CD14-positive monocyte (primary cell): ENCODE measurements around the gene POLG2. TPM values are rescaled to one million over a fixed set of nuclear protein-coding genes. Genes with fewer than 3 reads are reported as not detected.

ENCODE experiments used
- DNase-seq, 3 donors: peaks; one replicate each; pipeline ENCODE4 v3.0.0-alpha.2; 2011 to 2022
- H2AFZ ChIP-seq: 2 replicates; pipeline ENCODE4 v1.6.0; 2012; ENCODE audit warnings: mild to moderate bottlenecking, low read depth, low read length, inconsistent platforms; ENCODE audit not compliant: insufficient read depth, poor library complexity, severe bottlenecking
- H3K27ac ChIP-seq, 2 donors: 1 replicate in 1 of 2; 2 replicates in 1 of 2; pipeline ENCODE4 v1.5.1; 2012 to 2013; ENCODE audit warnings: low read length in 2 of 2, control low read depth in 1 of 2, inconsistent platforms in 1 of 2, low read depth in 1 of 2, mild to moderate bottlenecking in 1 of 2
- H3K27me3 ChIP-seq, 2 donors: one replicate each; pipeline versions ENCODE4 v1.6.0 to v1.6.1; 2011 to 2013; ENCODE audit warnings: low read length in 2 of 2; ENCODE audit not compliant: control insufficient read depth in 2 of 2, insufficient read depth in 2 of 2
- H3K36me3 ChIP-seq, 2 donors: replicated peaks in 1 of 2; 1 replicate in 1 of 2; 2 replicates in 1 of 2; pipeline versions ENCODE4 v1.5.1 to v1.6.1; 2012 to 2013; ENCODE audit warnings: low read length in 2 of 2, control low read depth in 1 of 2, inconsistent platforms in 1 of 2, mild to moderate bottlenecking in 1 of 2; ENCODE audit not compliant: insufficient read depth in 2 of 2, control insufficient read depth in 1 of 2
- H3K4me1 ChIP-seq, 2 donors: 1 replicate in 1 of 2; 2 replicates in 1 of 2; pipeline versions ENCODE4 v1.5.1 to v1.6.1; 2012 to 2013; ENCODE audit warnings: low read length in 2 of 2, control low read depth in 1 of 2, inconsistent platforms in 1 of 2, mild to moderate bottlenecking in 1 of 2, moderate library complexity in 1 of 2; ENCODE audit not compliant: insufficient read depth in 2 of 2, control insufficient read depth in 1 of 2
- H3K4me2 ChIP-seq: replicated peaks from 2 replicates; pipeline ENCODE3; 2012; ENCODE audit warnings: low read length, moderate library complexity, mild to moderate bottlenecking; ENCODE audit not compliant: poor library complexity, severe bottlenecking; ENCODE audit errors: extremely low read depth
- H3K4me3 ChIP-seq, 3 experiments: fragments of 200-600 bp in 1 of 3; sonication (generic) in 1 of 3; replicated peaks in 1 of 3; 1 replicate in 2 of 3; 2 replicates in 1 of 3; pipeline ENCODE4 v1.5.1; 2011 to 2013; ENCODE audit warnings: low read length in 3 of 3, mild to moderate bottlenecking in 3 of 3, control low read depth in 2 of 3, low read depth in 2 of 3, inconsistent platforms in 1 of 3, moderate library complexity in 1 of 3
- H3K79me2 ChIP-seq: 2 replicates; pipeline ENCODE4 v1.6.0; 2012; ENCODE audit warnings: mild to moderate bottlenecking, control low read depth, inconsistent platforms, low read length, moderate library complexity; ENCODE audit not compliant: insufficient read depth
- H3K9ac ChIP-seq: 2 replicates; pipeline ENCODE4 v1.6.0; 2017; ENCODE audit warnings: low read length, mild to moderate bottlenecking; ENCODE audit not compliant: insufficient read depth, poor library complexity, severe bottlenecking
- H3K9me3 ChIP-seq, 2 donors: replicated peaks in 1 of 2; 1 replicate in 1 of 2; 2 replicates in 1 of 2; pipeline versions ENCODE4 v1.5.1 to v1.6.1; 2012 to 2013; ENCODE audit warnings: low read length in 2 of 2, control low read depth in 1 of 2; ENCODE audit not compliant: control insufficient read depth in 1 of 2, insufficient read depth in 1 of 2
- H4K20me1 ChIP-seq: 2 replicates; pipeline ENCODE4 v1.6.0; 2012; ENCODE audit warnings: mild to moderate bottlenecking, low read length, control low read depth, moderate library complexity; ENCODE audit not compliant: insufficient read depth
- H3K27ac Mint-ChIP-seq, 7 donors: one replicate each; pipeline ENCODE4 v1.8.0; 2020; ENCODE audit warnings: mild to moderate bottlenecking in 7 of 7, mixed read lengths in 7 of 7, moderate library complexity in 6 of 7, inconsistent platforms in 2 of 7
- H3K27me3 Mint-ChIP-seq, 3 donors: one replicate each; pipeline ENCODE4 v1.8.0; 2021 to 2022; ENCODE audit warnings: low read depth in 3 of 3, mild to moderate bottlenecking in 3 of 3, mixed read lengths in 3 of 3, moderate library complexity in 3 of 3, inconsistent platforms in 1 of 3
- H3K36me3 Mint-ChIP-seq, 2 donors: one replicate each; pipeline ENCODE4 v1.8.0; 2020; ENCODE audit warnings: mixed read lengths in 2 of 2, inconsistent platforms in 1 of 2, mild to moderate bottlenecking in 1 of 2
- H3K4me1 Mint-ChIP-seq: one replicate; pipeline ENCODE4 v1.8.0; 2020; ENCODE audit warnings: mild to moderate bottlenecking, mixed read lengths
- H3K4me3 Mint-ChIP-seq, 2 donors: one replicate each; pipeline ENCODE4 v1.8.0; 2020; ENCODE audit warnings: mild to moderate bottlenecking in 2 of 2, mixed read lengths in 2 of 2, moderate library complexity in 1 of 2
- H3K9me3 Mint-ChIP-seq, 7 donors: one replicate each; pipeline ENCODE4 v1.8.0; 2020 to 2022; ENCODE audit warnings: mixed read lengths in 7 of 7, mild to moderate bottlenecking in 6 of 7, moderate library complexity in 6 of 7, inconsistent platforms in 2 of 7
- CTCF ChIP-seq: fragments of 200-600 bp; IDR thresholded peaks from one replicate; pipeline ENCODE4 v1.8.0; 2022; ENCODE audit warnings: antibody characterized with exemption, mild to moderate bottlenecking
- WGBS: methylation state at CpG from one replicate; pipeline ENCODE4 v1.1.5; 2013; ENCODE audit warnings: missing lambda C conversion rate; ENCODE audit not compliant: insufficient coverage; 5-methylcytosine and 5-hydroxymethylcytosine counted together
- intact Hi-C, 2 donors: fragments of 100-400 bp; cut with micrococcal nuclease; formaldehyde crosslinking; loops; one replicate each; pipeline versions ENCODE4 v1.15.0 to v1.15.1; 2023
- polyA plus RNA-seq, 3 donors: library from polyadenylated mRNA; depleted of rRNA in 1 of 3; unstranded in 2 of 3; stranded (reverse) in 1 of 3; fragments of 300-500 nt in 2 of 3; fragments of >200 nt in 1 of 3; fragmentation: Illumina TruSeq in 2 of 3; gene quantifications; 1 replicate in 2 of 3; 2 replicates in 1 of 3; pipeline ENCODE4 v1.2.3, GENCODE V29; 2012 to 2021

Gene POLG2
- polyA plus RNA-seq, 3 donors: 0.85 to 15.8 (median 1.7) TPM

- Histone ChIP-seq H3K4me3 (no peak overlapping the region), H4K20me1 (peaks cover 86% of the 10 kb centered on the region), H3K36me3 (peaks cover 66 to 69% of the 10 kb centered on the region in 2 donors), H2AFZ (no peak overlapping the region), H3K27me3 (no peaks in the 10 kb centered on the region), H3K79me2 (peaks cover 82% of the 10 kb centered on the region), H3K4me1 (peaks cover 23 to 42% of the 10 kb centered on the region in 2 donors), H3K4me2 (no peak overlapping the region), H3K9ac (no peak overlapping the region), H3K27ac (no peak overlapping the region), H3K9me3 (no peaks in the 10 kb centered on the region)
- peaks cover 70 to 71% of the 10 kb centered on the region in 2 donors for H3K36me3 Mint-ChIP-seq
- no peak for TF ChIP-seq CTCF
- peak overlapping the region in 6 of 7 donors; percentile 3 to 68 (median 38) for H3K27ac Mint-ChIP-seq
- intact Hi-C loops: no loop called here
- DNase-seq: no peak
- H3K9me3 Mint-ChIP-seq: peaks cover 0 to 5% (median 2%) of the 10 kb centered on the region in 7 donors
- H3K4me3 Mint-ChIP-seq: no peak overlapping the region
- peaks cover 52% of the 10 kb centered on the region for H3K4me1 Mint-ChIP-seq
- WGBS: 100% methylated on average over 2 of the region's 11 CpGs
- H3K27me3 Mint-ChIP-seq: peaks cover 0 to 2% (median 0%) of the 10 kb centered on the region in 3 donors
Measured at GRCh38 chr17:64500862-64501765, 4.3 kb upstream of the POLG2 start.

GRCh38 chr17:64500487-64500859 lies 3.6 kb upstream of the POLG2 start:
- no peak for DNase-seq
- peaks cover 0 to 2% (median 0%) of the 10 kb centered on the region in 7 donors for H3K9me3 Mint-ChIP-seq
- H3K36me3 ChIP-seq: peaks cover 66 to 69% of the 10 kb centered on the region in 2 donors
- peaks cover 0 to 2% (median 0%) of the 10 kb centered on the region in 3 donors for H3K27me3 Mint-ChIP-seq
- no peaks in the 10 kb centered on the region for H3K27me3 ChIP-seq
- WGBS: no CpG with 5 or more reads among the region's 8 CpGs
- no peak overlapping the region for H3K27ac ChIP-seq
- no peak overlapping the region for H3K4me2 ChIP-seq
- peaks cover 70 to 71% of the 10 kb centered on the region in 2 donors for H3K36me3 Mint-ChIP-seq
- H3K9ac ChIP-seq: no peak overlapping the region
- H3K9me3 ChIP-seq: no peaks in the 10 kb centered on the region
- H3K4me3 ChIP-seq: no peak overlapping the region
- no peak overlapping the region for H2AFZ ChIP-seq
- H3K4me1 ChIP-seq: peaks cover 30 to 48% of the 10 kb centered on the region in 2 donors
- TF ChIP-seq CTCF: no peak
- intact Hi-C loops: no loop called here
- H3K4me1 Mint-ChIP-seq: peaks cover 58% of the 10 kb centered on the region
- peaks cover 83% of the 10 kb centered on the region for H3K79me2 ChIP-seq
- peak overlapping the region in 4 of 7 donors; percentile 37 to 60 (median 52) for H3K27ac Mint-ChIP-seq
- H4K20me1 ChIP-seq: peaks cover 83% of the 10 kb centered on the region
- H3K4me3 Mint-ChIP-seq: no peak overlapping the region
